Panc1 (cell line): ENCODE results near the gene DPYSL3. TPM values are rescaled to one million over a fixed set of nuclear protein-coding genes. Genes with fewer than 3 reads are reported as not detected.

Experiments used
- ATAC-seq: fragments of 200-7000 bp; cut with Tn5 transposase; 2 replicates; pipeline ENCODE4 v1.9.1; 2020; ENCODE audit warnings: mild to moderate bottlenecking, moderate library complexity
- BruUV-seq: library from RNA; stranded (reverse); fragments of 400-500 nt; replicated peaks from 2 replicates; lab custom pipeline; 2021; lab: Mats Ljungman, UMichigan
- CTCF ChIA-PET: fragments of 300-600 bp; sonication (Branson Sonifier 250); formaldehyde crosslinking; loops from one replicate; lab custom pipeline; 2022; ENCODE audit warnings: antibody characterized with exemption; lab: Charles Lee
- POLR2A ChIA-PET: fragments of 300-600 bp; sonication (Branson Sonifier 250); formaldehyde crosslinking; loops from one replicate; lab custom pipeline; 2022; ENCODE audit warnings: antibody characterized with exemption; lab: Charles Lee
- DNase-seq: peaks from one replicate; pipeline ENCODE4 v3.0.0-alpha.2; 2010; ENCODE audit warnings: low read depth, low spot score
- H3K27ac ChIP-seq: 2 replicates; pipeline ENCODE4 v1.5.1; 2011; ENCODE audit warnings: mild to moderate bottlenecking, low read length, inconsistent platforms
- H3K27me3 ChIP-seq: fragments of 200-500 bp; sonication (Bioruptor generic); 2 replicates; pipeline ENCODE4 v1.6.0; 2014; ENCODE audit warnings: low read length, inconsistent platforms; ENCODE audit not compliant: control insufficient read depth, insufficient read depth
- H3K36me3 ChIP-seq: fragments of 200-500 bp; sonication (Bioruptor generic); 2 replicates; pipeline ENCODE4 v1.5.1; 2014; ENCODE audit warnings: inconsistent platforms, mild to moderate bottlenecking, low read length, moderate library complexity; ENCODE audit not compliant: control insufficient read depth, insufficient read depth
- H3K4me1 ChIP-seq: 2 replicates; pipeline ENCODE4 v1.5.1; 2011; ENCODE audit warnings: inconsistent platforms, mild to moderate bottlenecking, low read length, moderate library complexity; ENCODE audit not compliant: control insufficient read depth, insufficient read depth
- H3K4me3 ChIP-seq, 2 experiments: 2 replicates each; pipeline ENCODE4 v1.5.1; 2011 to 2012; ENCODE audit warnings: low read depth in 2 of 2, low read length in 2 of 2, mild to moderate bottlenecking in 2 of 2, inconsistent platforms in 1 of 2, moderate library complexity in 1 of 2
- H3K9me3 ChIP-seq: fragments of 200-500 bp; sonication (Bioruptor generic); 2 replicates; pipeline ENCODE4 v1.5.1; 2014; ENCODE audit warnings: low read depth, mild to moderate bottlenecking, inconsistent platforms, low read length, moderate library complexity; ENCODE audit not compliant: control insufficient read depth, insufficient read depth
- POLR2AphosphoS5 ChIP-seq: IDR thresholded peaks from 2 replicates; pipeline ENCODE4 v1.6.1; 2012; ENCODE audit warnings: mild to moderate bottlenecking, low read depth, low read length, moderate library complexity
- SIN3A ChIP-seq: IDR thresholded peaks from 2 replicates; pipeline ENCODE4 v1.6.1; 2012; ENCODE audit warnings: low read depth, mild to moderate bottlenecking, low read length, moderate library complexity, borderline replicate concordance; ENCODE audit not compliant: insufficient read depth
- TCF7L2 ChIP-seq: IDR thresholded peaks from 2 replicates; pipeline ENCODE4 v1.6.1; 2011; ENCODE audit warnings: mild to moderate bottlenecking, low read depth, low read length, inconsistent platforms
- in situ Hi-C: cut with HindIII; loops from 2 replicates; pipeline ENCODE4 v1.10.0; 2016; ENCODE audit warnings: low sequenced_read_pairs, low pct_unique_long_range_greater_than_20kb
- intact Hi-C: fragments of 100-400 bp; cut with micrococcal nuclease; formaldehyde crosslinking; loops from one replicate; pipeline ENCODE4 v1.10.0; 2022; ENCODE audit not compliant: unreplicated experiment
- total RNA-seq: library from RNA; stranded (reverse); gene quantifications from one replicate; pipeline ENCODE4 v1.2.1, GENCODE V29; 2021; ENCODE audit not compliant: unreplicated experiment
- TF ChIP-seq, protein P1 (sequence below): fragments of 450-650 bp; IDR thresholded peaks from 2 replicates; pipeline ENCODE4 v1.5.1; 2017; ENCODE audit warnings: mild to moderate bottlenecking
- TF ChIP-seq, protein P2 (sequence below), 2 experiments: IDR thresholded peaks; 2 replicates each; pipeline ENCODE4 v1.6.1; 2011 to 2012; ENCODE audit warnings: low read depth in 2 of 2, control low read depth in 1 of 2, low read length in 1 of 2, mild to moderate bottlenecking in 1 of 2, moderate library complexity in 1 of 2; ENCODE audit not compliant: insufficient read depth in 1 of 2

The DPYSL3 gene
- total RNA-seq, 1 experiment from 2014 or later: 1.1 TPM

DNA sequence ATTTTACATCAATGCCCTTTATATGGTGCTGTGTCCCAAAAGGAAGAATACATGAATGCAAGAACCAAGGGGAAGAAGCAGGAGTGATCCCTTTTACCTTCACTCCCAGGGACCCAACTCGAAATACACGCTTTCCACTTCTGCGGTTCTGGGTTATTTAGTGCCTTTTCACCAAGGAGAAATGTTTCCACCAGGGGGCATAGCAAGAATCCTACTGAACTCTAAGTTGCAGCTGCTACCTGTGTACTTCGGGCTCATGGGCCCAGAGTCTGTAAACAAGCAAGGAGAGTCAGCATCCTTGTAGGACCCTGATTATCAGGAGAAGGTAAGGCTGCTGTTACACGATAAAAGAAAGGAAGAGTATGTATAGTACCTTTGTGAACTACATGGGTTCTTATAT, 45.7 kb downstream of the DPYSL3 start:
- H3K27ac ChIP-seq: no peak overlapping the region
- no peak for DNase-seq
- no peak; the same call in 1 of the 2 replicates for ATAC-seq
- CTCF ChIA-PET: interaction anchor here (1.1 kb wide), 1 partner anchor 114 kb away, joined by 3 read pairs; no protein-coding TSS in a partner anchor
- intact Hi-C loops (no loop called here), in situ Hi-C loops (no loop called here)
- no peak overlapping the region for H3K4me3 ChIP-seq
- H3K4me1 ChIP-seq: no peaks in the 10 kb centered on the region
- no peaks in the 10 kb centered on the region for H3K36me3 ChIP-seq
- no TSS peak for BruUV-seq
- TF ChIP-seq, protein P1, sequence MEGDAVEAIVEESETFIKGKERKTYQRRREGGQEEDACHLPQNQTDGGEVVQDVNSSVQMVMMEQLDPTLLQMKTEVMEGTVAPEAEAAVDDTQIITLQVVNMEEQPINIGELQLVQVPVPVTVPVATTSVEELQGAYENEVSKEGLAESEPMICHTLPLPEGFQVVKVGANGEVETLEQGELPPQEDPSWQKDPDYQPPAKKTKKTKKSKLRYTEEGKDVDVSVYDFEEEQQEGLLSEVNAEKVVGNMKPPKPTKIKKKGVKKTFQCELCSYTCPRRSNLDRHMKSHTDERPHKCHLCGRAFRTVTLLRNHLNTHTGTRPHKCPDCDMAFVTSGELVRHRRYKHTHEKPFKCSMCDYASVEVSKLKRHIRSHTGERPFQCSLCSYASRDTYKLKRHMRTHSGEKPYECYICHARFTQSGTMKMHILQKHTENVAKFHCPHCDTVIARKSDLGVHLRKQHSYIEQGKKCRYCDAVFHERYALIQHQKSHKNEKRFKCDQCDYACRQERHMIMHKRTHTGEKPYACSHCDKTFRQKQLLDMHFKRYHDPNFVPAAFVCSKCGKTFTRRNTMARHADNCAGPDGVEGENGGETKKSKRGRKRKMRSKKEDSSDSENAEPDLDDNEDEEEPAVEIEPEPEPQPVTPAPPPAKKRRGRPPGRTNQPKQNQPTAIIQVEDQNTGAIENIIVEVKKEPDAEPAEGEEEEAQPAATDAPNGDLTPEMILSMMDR: peak; percentile 44
- TF ChIP-seq, protein P2, sequence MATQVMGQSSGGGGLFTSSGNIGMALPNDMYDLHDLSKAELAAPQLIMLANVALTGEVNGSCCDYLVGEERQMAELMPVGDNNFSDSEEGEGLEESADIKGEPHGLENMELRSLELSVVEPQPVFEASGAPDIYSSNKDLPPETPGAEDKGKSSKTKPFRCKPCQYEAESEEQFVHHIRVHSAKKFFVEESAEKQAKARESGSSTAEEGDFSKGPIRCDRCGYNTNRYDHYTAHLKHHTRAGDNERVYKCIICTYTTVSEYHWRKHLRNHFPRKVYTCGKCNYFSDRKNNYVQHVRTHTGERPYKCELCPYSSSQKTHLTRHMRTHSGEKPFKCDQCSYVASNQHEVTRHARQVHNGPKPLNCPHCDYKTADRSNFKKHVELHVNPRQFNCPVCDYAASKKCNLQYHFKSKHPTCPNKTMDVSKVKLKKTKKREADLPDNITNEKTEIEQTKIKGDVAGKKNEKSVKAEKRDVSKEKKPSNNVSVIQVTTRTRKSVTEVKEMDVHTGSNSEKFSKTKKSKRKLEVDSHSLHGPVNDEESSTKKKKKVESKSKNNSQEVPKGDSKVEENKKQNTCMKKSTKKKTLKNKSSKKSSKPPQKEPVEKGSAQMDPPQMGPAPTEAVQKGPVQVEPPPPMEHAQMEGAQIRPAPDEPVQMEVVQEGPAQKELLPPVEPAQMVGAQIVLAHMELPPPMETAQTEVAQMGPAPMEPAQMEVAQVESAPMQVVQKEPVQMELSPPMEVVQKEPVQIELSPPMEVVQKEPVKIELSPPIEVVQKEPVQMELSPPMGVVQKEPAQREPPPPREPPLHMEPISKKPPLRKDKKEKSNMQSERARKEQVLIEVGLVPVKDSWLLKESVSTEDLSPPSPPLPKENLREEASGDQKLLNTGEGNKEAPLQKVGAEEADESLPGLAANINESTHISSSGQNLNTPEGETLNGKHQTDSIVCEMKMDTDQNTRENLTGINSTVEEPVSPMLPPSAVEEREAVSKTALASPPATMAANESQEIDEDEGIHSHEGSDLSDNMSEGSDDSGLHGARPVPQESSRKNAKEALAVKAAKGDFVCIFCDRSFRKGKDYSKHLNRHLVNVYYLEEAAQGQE (IDR thresholded peaks at IDR 0.05; ENCODE audit: insufficient read depth in 1 of 2, low read depth in 2 of 2, low read length in 1 of 2): no peak
- no peaks in the 10 kb centered on the region for H3K27me3 ChIP-seq
- H3K9me3 ChIP-seq: no peaks in the 10 kb centered on the region
- POLR2A ChIA-PET: interaction anchor here (0.6 kb wide), 1 partner anchor 213 kb away, joined by 3 read pairs; no protein-coding TSS in a partner anchor

DNA sequence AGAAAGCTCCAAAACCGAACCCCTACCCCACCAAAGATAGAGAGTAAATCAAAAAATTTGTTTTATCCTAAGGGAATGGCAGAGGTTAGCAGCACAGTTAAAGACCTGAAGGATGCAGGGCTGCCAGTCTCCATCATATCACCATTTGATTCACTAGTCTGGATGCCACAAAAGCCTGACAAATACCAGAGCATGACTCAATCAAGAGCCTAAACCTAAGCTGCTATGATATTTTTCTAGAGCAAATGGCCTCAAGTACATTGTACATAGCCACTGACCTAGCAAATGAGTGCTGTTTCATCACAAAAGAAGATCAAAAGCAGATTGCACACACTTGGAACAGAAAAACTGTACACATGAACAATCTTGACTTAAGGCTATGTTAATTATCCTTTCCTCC, 48.0 kb downstream of the DPYSL3 start:
- H3K27ac ChIP-seq: no peak overlapping the region
- no peak overlapping the region for H3K4me3 ChIP-seq
- DNase-seq: no peak
- TF ChIP-seq SIN3A (no peak), TCF7L2 (no peak), POLR2AphosphoS5 (no peak)
- TF ChIP-seq, protein P2 (IDR thresholded peaks at IDR 0.05; ENCODE audit: insufficient read depth in 1 of 2, low read depth in 2 of 2, low read length in 1 of 2): no peak
- TF ChIP-seq, protein P1: no peak
- POLR2A ChIA-PET: no interaction called here
- in situ Hi-C loops: no loop called here
- H3K36me3 ChIP-seq: no peaks in the 10 kb centered on the region
- no peak for ATAC-seq
- no peaks in the 10 kb centered on the region for H3K4me1 ChIP-seq
- CTCF ChIA-PET: no interaction called here
- no TSS peak for BruUV-seq
- intact Hi-C loops: no loop called here
- no peaks in the 10 kb centered on the region for H3K9me3 ChIP-seq
- no peaks in the 10 kb centered on the region for H3K27me3 ChIP-seq
